Central memory CD8-positive, alpha-beta T cell (primary cell): ENCODE measurements around the gene ZNF556.
"Not testable (repeated sequence)": the region's sequence is repeated elsewhere in the genome, so short reads cannot be mapped to it uniquely, and the experiment has no call there.

Experiments used
- ATAC-seq: fragments of 150-1000 bp; cut with Tn5 transposase; replicated peaks from 2 replicates; pipeline ENCODE4 v1.10.0; 2022; ENCODE audit warnings: mild to moderate bottlenecking, moderate FRiP score, moderate number of reproducible peaks; ENCODE audit not compliant: poor library complexity, severe bottlenecking; ENCODE audit errors: extremely low read depth
- DNase-seq, 2 donors: peaks; one replicate each; pipeline ENCODE4 v3.0.0; 2021; ENCODE audit warnings: low spot score in 2 of 2
- H3K27ac Mint-ChIP-seq: one replicate; pipeline ENCODE4 v1.8.0; 2022; ENCODE audit warnings: low read depth, mild to moderate bottlenecking, moderate library complexity, mixed read lengths
- H3K27me3 Mint-ChIP-seq: one replicate; pipeline ENCODE4 v1.8.0; 2022; ENCODE audit warnings: mixed read lengths
- H3K36me3 Mint-ChIP-seq: one replicate; pipeline ENCODE4 v1.8.0; 2022; ENCODE audit warnings: mild to moderate bottlenecking, moderate library complexity, mixed read lengths; ENCODE audit not compliant: insufficient read depth
- H3K4me1 Mint-ChIP-seq: one replicate; pipeline ENCODE4 v1.8.0; 2022; ENCODE audit warnings: mixed read lengths
- H3K4me3 Mint-ChIP-seq: one replicate; pipeline ENCODE4 v1.8.0; 2022; ENCODE audit warnings: mild to moderate bottlenecking, moderate library complexity, mixed read lengths
- H3K9me3 Mint-ChIP-seq: one replicate; pipeline ENCODE4 v1.8.0; 2022; ENCODE audit warnings: mixed read lengths

The ZNF556 gene

GRCh38 chr19:2900296-2901252 lies 33.4 kb downstream of the ZNF556 start, which contains the start of gene ZNF57:
Gene ZNF57, plus strand, starts transcription at chr19:2900928. Its CDS starts 118 bp downstream, at chr19:2901046.
- peak within 1 kb of the TSS; percentile 73 for H3K27ac Mint-ChIP-seq
- H3K4me3 Mint-ChIP-seq, result peak within 1 kb of the TSS; percentile 97
- H3K27me3 Mint-ChIP-seq, result no peaks in the 10 kb centered on the region
- peaks cover 10% of the 10 kb centered on the region for H3K36me3 Mint-ChIP-seq
- DNase-seq (peak; percentile 84 to 93), ATAC-seq (peak; percentile 99)
- H3K4me1 Mint-ChIP-seq, result peaks cover 20% of the 10 kb centered on the region
- no peaks in the 10 kb centered on the region for H3K9me3 Mint-ChIP-seq

DNA sequence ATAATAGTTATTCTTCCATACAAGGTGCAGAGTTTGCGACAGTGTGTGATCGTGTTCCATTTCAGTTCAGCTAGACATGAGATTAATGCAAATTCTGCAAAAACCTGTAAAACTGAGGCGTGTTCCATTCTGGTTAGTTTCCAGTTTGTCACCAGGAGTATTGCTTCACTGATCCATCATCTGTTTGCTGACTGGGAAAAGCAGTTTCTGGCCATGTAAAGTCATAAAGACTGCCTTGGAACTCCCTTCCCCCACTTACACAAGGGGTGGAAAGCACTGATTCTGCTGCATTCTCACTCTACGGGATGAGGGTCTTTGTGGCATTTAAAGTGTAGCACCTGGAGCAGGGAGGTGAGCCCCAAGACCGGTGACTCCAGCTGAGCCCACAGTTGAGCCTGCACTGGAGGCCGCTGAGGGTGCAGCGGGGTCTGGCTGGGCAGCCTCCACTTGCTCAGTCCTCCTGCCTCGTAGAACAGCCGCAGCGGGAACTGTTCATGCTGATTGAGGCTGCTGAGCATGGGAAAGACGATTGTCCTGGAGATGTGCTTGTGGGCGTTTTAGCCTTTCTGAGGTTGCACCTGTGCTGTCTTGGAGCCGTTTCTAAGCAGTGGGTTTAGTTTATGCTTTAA lies 35.6 kb downstream of the ZNF556 start:
- H3K27me3 Mint-ChIP-seq, result no peaks in the 10 kb centered on the region
- DNase-seq (no peak), ATAC-seq (no peak)
- no peaks in the 10 kb centered on the region for H3K9me3 Mint-ChIP-seq
- no peak overlapping the region for H3K4me3 Mint-ChIP-seq
- H3K4me1 Mint-ChIP-seq, result peaks cover 27% of the 10 kb centered on the region
- no peak overlapping the region for H3K27ac Mint-ChIP-seq
- H3K36me3 Mint-ChIP-seq, result peaks cover 10% of the 10 kb centered on the region

DNA sequence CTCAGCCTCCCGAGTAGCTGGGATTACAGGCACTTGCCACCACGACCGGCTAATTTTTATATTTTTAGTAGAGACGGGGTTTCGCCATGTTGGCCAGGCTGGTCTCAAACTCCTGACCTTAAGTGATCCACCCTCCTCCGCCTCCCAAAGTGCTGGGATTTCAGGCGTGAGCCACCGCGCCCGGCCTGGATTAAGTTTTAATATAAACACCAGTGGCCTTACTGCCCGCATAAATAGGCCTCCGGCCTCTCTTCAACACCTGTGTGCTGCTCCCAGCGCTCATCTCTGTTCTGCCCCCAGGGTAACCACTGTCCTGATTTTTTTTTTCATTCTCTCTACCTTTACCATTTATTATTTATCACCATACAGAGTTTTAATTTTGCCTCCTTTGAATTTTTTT lies 36.2 kb downstream of the ZNF556 start:
- H3K36me3 Mint-ChIP-seq, ATAC-seq, H3K27ac Mint-ChIP-seq, H3K4me3 Mint-ChIP-seq, DNase-seq, H3K9me3 Mint-ChIP-seq, H3K27me3 Mint-ChIP-seq: not testable (repeated sequence)
- H3K4me1 Mint-ChIP-seq, result peaks cover 27% of the 10 kb centered on the region

DNA sequence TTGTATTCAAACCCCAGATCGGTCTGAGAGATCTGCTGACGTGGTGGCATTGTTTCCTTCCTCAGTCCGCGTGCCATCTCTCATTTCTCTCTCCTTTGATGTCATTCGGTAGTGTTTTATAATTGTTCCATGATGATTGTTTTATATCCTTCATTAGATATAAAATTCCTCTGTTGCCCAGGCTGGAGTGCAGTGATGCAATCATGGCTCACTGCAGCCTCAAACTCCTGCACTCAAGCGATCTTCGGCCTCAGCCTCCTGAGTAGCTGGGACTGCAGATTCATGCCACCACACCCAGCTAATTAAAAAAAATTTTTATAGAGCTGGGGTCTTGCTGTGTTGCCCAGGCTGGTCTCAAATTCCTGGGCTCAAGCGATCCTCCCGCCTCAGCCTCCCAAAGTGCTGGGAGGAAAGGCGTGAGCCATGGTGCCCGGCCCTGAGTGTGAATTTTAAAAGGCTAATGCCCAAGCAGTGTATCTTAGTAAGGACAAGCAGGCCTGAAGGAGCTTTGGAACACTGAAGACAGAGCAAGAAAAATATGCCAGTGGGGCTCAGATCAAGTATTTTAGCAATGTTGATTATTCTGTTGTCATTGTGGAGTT lies 38.9 kb downstream of the ZNF556 start:
- H3K27me3 Mint-ChIP-seq, result no peaks in the 10 kb centered on the region

DNA sequence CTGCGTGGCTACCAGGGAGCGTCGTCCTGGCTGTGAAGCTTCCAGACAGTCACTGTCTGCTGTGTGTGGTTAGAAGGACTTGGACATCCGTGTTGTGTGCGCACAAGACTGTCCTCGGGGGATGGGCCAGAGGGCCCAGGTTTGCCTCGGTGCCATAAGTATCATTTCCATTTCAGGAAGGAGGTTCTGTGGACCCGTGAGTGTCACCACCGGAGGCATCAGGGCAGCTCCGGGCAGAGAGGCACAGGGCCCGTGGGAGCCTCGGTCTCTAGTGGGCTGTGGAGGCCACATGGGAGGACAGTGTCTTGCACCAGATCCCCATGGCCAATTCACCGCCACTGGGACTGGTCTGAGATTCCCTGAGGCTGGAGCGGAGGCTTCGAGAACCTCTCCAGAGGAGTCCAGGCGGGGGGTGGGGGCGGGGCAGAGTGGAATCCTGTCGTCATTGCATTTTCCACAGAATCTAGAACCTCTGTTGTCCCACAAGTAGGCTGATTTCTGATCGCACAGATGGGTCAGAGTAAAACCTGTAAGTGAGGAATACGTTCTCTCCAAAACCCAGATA lies 39.6 kb downstream of the ZNF556 start:
- Mint-ChIP-seq H3K4me1 (peaks cover 22% of the 10 kb centered on the region), H3K9me3 (no peaks in the 10 kb centered on the region), H3K36me3 (no peaks in the 10 kb centered on the region), H3K27ac (no peak overlapping the region), H3K4me3 (no peak overlapping the region), H3K27me3 (no peaks in the 10 kb centered on the region)
- ATAC-seq (no peak), DNase-seq (no peak)

More for the DNA sequence above, 38.9 kb downstream of the ZNF556 start:
- no peak overlapping the region for H3K27ac Mint-ChIP-seq
- H3K4me3 Mint-ChIP-seq, result no peak overlapping the region
- DNase-seq (no peak), ATAC-seq (no peak)
- peaks cover 27% of the 10 kb centered on the region for H3K4me1 Mint-ChIP-seq
- peaks cover 1% of the 10 kb centered on the region for H3K36me3 Mint-ChIP-seq
- no peaks in the 10 kb centered on the region for H3K9me3 Mint-ChIP-seq

GRCh38 chr19:2912306-2912705 lies 45.2 kb downstream of the ZNF556 start:
- H3K27me3 Mint-ChIP-seq, result no peaks in the 10 kb centered on the region
- no peak for DNase-seq
- H3K4me1 Mint-ChIP-seq, result peaks cover 17% of the 10 kb centered on the region
- peaks cover 14% of the 10 kb centered on the region for H3K36me3 Mint-ChIP-seq
- no peak overlapping the region for H3K4me3 Mint-ChIP-seq
- no peak overlapping the region for H3K27ac Mint-ChIP-seq
- peaks cover 5% of the 10 kb centered on the region for H3K9me3 Mint-ChIP-seq
- ATAC-seq, result no peak

- H3K4me3 Mint-ChIP-seq, result no peak overlapping the region
- peaks cover 19% of the 10 kb centered on the region for H3K36me3 Mint-ChIP-seq
- H3K4me1 Mint-ChIP-seq, result no peaks in the 10 kb centered on the region
Measured at GRCh38 chr19:2917275-2918184, 50.4 kb downstream of the ZNF556 start.

GRCh38 chr19:2922987-2923386 lies 55.9 kb downstream of the ZNF556 start:
- Mint-ChIP-seq H3K4me3 (no peak overlapping the region), H3K4me1 (no peaks in the 10 kb centered on the region), H3K27ac (no peak overlapping the region), H3K9me3 (no peaks in the 10 kb centered on the region), H3K27me3 (no peaks in the 10 kb centered on the region), H3K36me3 (peaks cover 2% of the 10 kb centered on the region)
- DNase-seq (no peak), ATAC-seq (no peak)

More at GRCh38 chr19:2917275-2918184, 50.4 kb downstream of the ZNF556 start:
- no peak for DNase-seq
- Mint-ChIP-seq H3K9me3 (peaks cover 7% of the 10 kb centered on the region), H3K27ac (no peak overlapping the region), H3K27me3 (no peaks in the 10 kb centered on the region)
- no peak for ATAC-seq

GRCh38 chr19:2923510-2923909 lies 56.4 kb downstream of the ZNF556 start:
- no peaks in the 10 kb centered on the region for H3K27me3 Mint-ChIP-seq
- no peak overlapping the region for H3K27ac Mint-ChIP-seq
- no peak overlapping the region for H3K4me3 Mint-ChIP-seq
- no peaks in the 10 kb centered on the region for H3K9me3 Mint-ChIP-seq
- ATAC-seq (no peak), DNase-seq (no peak)
- H3K4me1 Mint-ChIP-seq, result no peaks in the 10 kb centered on the region
- H3K36me3 Mint-ChIP-seq, result no peaks in the 10 kb centered on the region

DNA sequence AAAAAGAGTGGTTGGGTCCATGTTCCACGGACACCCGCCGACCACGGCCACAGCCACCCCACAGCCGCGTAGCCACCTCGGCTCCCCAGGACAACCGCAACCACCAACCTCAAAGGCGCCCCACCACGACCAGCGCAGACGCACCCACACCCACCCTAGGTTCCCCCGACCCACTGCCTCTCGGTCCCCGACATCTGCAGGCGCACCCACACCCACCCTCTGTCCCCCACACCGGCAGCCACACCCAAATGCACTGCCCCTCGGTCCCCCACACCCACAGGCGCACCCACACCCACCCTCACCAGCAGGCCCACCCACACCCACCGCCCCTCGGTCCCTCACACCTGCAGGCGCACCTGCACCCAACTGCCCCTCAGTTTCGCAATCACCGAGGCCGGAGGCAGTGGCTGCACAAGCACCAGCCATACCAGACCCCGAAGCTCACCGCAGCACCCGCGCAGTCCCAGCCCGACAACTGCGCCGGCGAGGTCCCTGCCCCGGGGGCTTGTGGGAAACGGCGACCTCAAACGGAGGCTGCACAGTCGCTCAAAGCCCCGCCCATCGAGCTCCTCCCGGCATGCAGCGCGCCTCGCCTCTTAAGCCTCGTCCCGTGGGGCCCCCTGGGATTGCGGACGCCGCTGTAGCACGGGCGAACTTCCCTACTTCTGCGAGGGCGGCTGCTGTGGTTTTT lies 59.4 kb downstream of the ZNF556 start:
- Mint-ChIP-seq H3K27me3 (no peaks in the 10 kb centered on the region), H3K4me1 (no peaks in the 10 kb centered on the region), H3K4me3 (no peak overlapping the region), H3K9me3 (peaks cover 10% of the 10 kb centered on the region), H3K27ac (no peak overlapping the region), H3K36me3 (no peaks in the 10 kb centered on the region)
- DNase-seq, result no peak
- ATAC-seq, result no peak

- Mint-ChIP-seq H3K27me3 (no peaks in the 10 kb centered on the region), H3K36me3 (no peaks in the 10 kb centered on the region), H3K4me1 (no peaks in the 10 kb centered on the region), H3K9me3 (peaks cover 12% of the 10 kb centered on the region), H3K27ac (no peak overlapping the region), H3K4me3 (no peak overlapping the region)
- DNase-seq, result no peak
- no peak for ATAC-seq
Measured at GRCh38 chr19:2927032-2927430, 59.9 kb downstream of the ZNF556 start.
